PFSK-1 (cell line): Measurements from ENCODE around the gene OR2Y1.

ENCODE experiments used
- FOXP2 ChIP-seq: optimal IDR thresholded peaks from 2 replicates; pipeline ENCODE3; 2011; ENCODE audit warnings: borderline replicate concordance, control low read depth, inconsistent platforms; ENCODE audit not compliant: insufficient read depth; ENCODE audit errors: extremely low read length, extremely low read depth
- POLR2AphosphoS5 ChIP-seq: IDR thresholded peaks from 2 replicates; pipeline ENCODE4 v1.6.1; 2012; ENCODE audit warnings: low read depth, mild to moderate bottlenecking, control low read depth, low read length, moderate library complexity
- SIN3A ChIP-seq: IDR thresholded peaks from 2 replicates; pipeline ENCODE4 v1.6.1; 2012; ENCODE audit warnings: mild to moderate bottlenecking, low read length, moderate library complexity, borderline replicate concordance; ENCODE audit not compliant: insufficient read depth
- TAF1 ChIP-seq: IDR thresholded peaks from 2 replicates; pipeline ENCODE4 v1.6.1; 2012; ENCODE audit warnings: low read length, control low read depth, borderline replicate concordance; ENCODE audit not compliant: insufficient read depth
- TF ChIP-seq, protein P1 (sequence below), 2 experiments: IDR thresholded peaks; 2 replicates each; pipeline versions ENCODE4 v1.6.1 to v1.8.0; 2011 to 2012; ENCODE audit warnings: low read depth in 2 of 2, low read length in 2 of 2, control low read depth in 1 of 2, inconsistent platforms in 1 of 2, mild to moderate bottlenecking in 1 of 2, moderate library complexity in 1 of 2; ENCODE audit not compliant: insufficient read depth in 1 of 2

OR2Y1 gene

DNA sequence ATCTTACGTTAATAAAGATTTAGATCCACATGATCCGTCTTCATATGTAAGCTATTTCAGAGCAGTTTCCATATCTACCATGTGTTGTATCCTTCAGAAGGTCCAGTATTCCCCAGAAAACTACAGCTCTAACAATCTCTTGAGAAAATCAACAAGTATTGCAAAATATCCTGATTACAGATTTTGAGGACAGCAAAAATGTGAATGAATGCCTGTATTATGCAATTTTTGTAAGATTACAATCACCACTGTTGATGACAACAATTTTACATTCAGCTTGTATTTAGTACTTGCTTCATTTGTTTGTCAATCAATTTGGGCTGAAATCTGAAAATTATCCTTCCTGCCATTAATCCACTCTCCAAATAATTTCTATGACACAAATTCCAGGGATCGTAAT lies 47.4 kb downstream of the OR2Y1 start:
- no peak for TF ChIP-seq SIN3A
- TF ChIP-seq TAF1, result no peak
- TF ChIP-seq FOXP2, result no peak

DNA sequence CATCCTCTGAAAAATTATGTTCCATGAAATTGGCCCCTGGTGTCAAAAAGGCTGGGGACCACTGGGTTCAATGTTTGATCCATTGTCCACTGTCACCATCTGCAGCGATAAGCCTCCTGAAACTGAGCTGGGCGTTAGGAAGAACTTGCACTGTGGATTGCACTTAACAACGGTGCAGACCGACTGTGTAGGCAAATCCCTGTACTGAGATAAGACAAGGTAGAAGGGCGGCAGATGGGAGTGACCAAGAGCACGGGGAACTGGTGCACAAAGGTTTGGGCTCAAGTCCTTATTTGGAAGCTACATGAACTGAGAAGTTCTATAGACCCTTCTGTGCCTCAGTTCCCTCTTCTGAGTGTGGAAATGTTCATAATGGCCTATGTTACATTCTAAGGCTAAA lies 48.8 kb downstream of the OR2Y1 start:
- TF ChIP-seq SIN3A, result no peak

DNA sequence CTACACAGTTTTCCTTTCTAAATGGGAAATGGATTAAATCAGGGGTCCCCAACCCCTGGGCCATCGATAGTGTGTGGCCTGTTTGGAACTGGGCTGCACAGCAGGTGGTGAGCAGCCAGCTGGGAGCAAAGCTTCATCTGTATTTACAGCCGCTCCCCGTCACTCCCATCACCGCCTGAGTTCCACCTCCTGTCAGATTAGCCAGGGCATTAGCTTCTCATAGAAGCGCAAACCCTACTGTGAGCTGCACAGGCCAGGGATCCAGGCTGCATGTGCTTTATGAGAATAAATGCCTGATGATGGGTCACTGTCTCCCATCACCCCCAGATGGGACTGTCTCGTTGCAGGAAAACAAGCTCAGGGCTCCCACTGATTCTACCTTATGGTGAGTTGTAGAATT lies 49.3 kb downstream of the OR2Y1 start:
- TF ChIP-seq POLR2AphosphoS5 (no peak), TAF1 (no peak), FOXP2 (no peak), SIN3A (no peak)
- TF ChIP-seq, protein P1, sequence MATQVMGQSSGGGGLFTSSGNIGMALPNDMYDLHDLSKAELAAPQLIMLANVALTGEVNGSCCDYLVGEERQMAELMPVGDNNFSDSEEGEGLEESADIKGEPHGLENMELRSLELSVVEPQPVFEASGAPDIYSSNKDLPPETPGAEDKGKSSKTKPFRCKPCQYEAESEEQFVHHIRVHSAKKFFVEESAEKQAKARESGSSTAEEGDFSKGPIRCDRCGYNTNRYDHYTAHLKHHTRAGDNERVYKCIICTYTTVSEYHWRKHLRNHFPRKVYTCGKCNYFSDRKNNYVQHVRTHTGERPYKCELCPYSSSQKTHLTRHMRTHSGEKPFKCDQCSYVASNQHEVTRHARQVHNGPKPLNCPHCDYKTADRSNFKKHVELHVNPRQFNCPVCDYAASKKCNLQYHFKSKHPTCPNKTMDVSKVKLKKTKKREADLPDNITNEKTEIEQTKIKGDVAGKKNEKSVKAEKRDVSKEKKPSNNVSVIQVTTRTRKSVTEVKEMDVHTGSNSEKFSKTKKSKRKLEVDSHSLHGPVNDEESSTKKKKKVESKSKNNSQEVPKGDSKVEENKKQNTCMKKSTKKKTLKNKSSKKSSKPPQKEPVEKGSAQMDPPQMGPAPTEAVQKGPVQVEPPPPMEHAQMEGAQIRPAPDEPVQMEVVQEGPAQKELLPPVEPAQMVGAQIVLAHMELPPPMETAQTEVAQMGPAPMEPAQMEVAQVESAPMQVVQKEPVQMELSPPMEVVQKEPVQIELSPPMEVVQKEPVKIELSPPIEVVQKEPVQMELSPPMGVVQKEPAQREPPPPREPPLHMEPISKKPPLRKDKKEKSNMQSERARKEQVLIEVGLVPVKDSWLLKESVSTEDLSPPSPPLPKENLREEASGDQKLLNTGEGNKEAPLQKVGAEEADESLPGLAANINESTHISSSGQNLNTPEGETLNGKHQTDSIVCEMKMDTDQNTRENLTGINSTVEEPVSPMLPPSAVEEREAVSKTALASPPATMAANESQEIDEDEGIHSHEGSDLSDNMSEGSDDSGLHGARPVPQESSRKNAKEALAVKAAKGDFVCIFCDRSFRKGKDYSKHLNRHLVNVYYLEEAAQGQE (IDR thresholded peaks at IDR 0.05; ENCODE audit: insufficient read depth in 1 of 2, low read depth in 2 of 2, low read length in 2 of 2), result no peak

DNA sequence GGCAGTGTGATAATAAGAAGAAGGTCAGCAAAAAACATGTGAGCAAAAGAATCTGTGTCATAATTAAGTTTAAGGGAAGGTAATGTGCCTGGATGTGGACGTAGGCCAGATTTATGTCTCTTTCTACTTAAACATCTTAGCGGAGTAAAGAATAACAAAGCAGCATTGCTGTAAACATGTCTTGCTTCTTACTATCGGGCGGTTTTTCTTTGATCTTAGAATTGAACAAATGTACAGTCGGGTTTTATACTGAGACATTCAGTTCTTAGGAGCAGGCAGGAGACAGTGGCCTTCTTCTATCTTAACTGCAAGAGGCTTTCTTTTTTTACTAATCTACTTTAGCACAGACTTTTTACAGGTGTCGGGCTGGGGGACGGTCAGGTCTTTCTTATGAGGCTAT lies 50.1 kb downstream of the OR2Y1 start:
- TF ChIP-seq POLR2AphosphoS5 (no peak), TAF1 (no peak), SIN3A (no peak), FOXP2 (no peak)
- TF ChIP-seq, protein P1 (IDR thresholded peaks at IDR 0.05; ENCODE audit: insufficient read depth in 1 of 2, low read depth in 2 of 2, low read length in 2 of 2), result no peak
